Measurements from ENCODE around the gene THADA.

GRCh38 chr2:43518181-43518580 is 77.7 kb downstream of the THADA start:
- TF ChIP-seq CTCF (IDR thresholded peaks at IDR 0.05; ENCODE audit: insufficient read depth, low read length, poor library complexity, severe bottlenecking) = no peak
- TF ChIP-seq EZH2phosphoT487 (conservative IDR thresholded peaks at IDR 0.05; ENCODE audit: low read length) = no peak
